Left kidney (tissue), 2 donors: ENCODE results near the gene ZNF280C. TPM values are rescaled to one million over a fixed set of nuclear protein-coding genes. Genes with fewer than 3 reads are reported as not detected.

Source experiments
- DNase-seq: peaks from one replicate; pipeline ENCODE4 v3.0.0-alpha.2; 2013
- polyA plus RNA-seq: library from polyadenylated mRNA; unstranded; fragments of 120-200 nt; gene quantifications from one replicate; pipeline ENCODE4 v1.2.1, GENCODE V29; 2013; ENCODE audit not compliant: insufficient read length

The ZNF280C gene
- polyA plus RNA-seq, 1 donor: 10.2 TPM

GRCh38 chrX:130176942-130177341, 91.8 kb downstream of the ZNF280C start:
- no peak for DNase-seq

GRCh38 chrX:130176354-130176776, 92.3 kb downstream of the ZNF280C start:
- no peak for DNase-seq

- DNase-seq: no peak
Measured at GRCh38 chrX:130174937-130175336, 93.8 kb downstream of the ZNF280C start.

- DNase-seq: no peak
Measured at GRCh38 chrX:130174045-130174704, 94.5 kb downstream of the ZNF280C start.

GRCh38 chrX:130173190-130173895, 95.4 kb downstream of the ZNF280C start:
- DNase-seq: no peak

- DNase-seq: no peak
Measured at GRCh38 chrX:130172127-130172845, 96.4 kb downstream of the ZNF280C start.

GRCh38 chrX:130171446-130172126, 97.1 kb downstream of the ZNF280C start, which contains the start of gene RAB33A:
Gene RAB33A (plus strand): TSS chrX:130171962. CDS start chrX:130172063, 101 bp downstream.
- DNase-seq: no peak

GRCh38 chrX:130170752-130171445, 97.8 kb downstream of the ZNF280C start:
- DNase-seq: no peak

- no peak for DNase-seq
Measured at GRCh38 chrX:130167040-130167439, 101.7 kb downstream of the ZNF280C start.

- no peak for DNase-seq
Measured at GRCh38 chrX:130166503-130166777, 102.3 kb downstream of the ZNF280C start.

- DNase-seq: peak; percentile 87
Measured at GRCh38 chrX:130165703-130166502, 102.8 kb downstream of the ZNF280C start, which contains the start of gene AIFM1. Gene AIFM1 (minus strand): TSS chrX:130165841. CDS start chrX:130165656, 185 bp downstream.

- DNase-seq: no peak
Measured at GRCh38 chrX:130165181-130165702, 103.5 kb downstream of the ZNF280C start.

- DNase-seq: no peak
Measured at GRCh38 chrX:130163398-130163797, 105.3 kb downstream of the ZNF280C start.

GRCh38 chrX:130162094-130162735, 106.5 kb downstream of the ZNF280C start:
- DNase-seq: no peak

GRCh38 chrX:130159776-130160175, 108.9 kb downstream of the ZNF280C start:
- no peak for DNase-seq

GRCh38 chrX:130158311-130158710, 110.4 kb downstream of the ZNF280C start:
- no peak for DNase-seq

- no peak for DNase-seq
Measured at GRCh38 chrX:130155564-130155963, 113.1 kb downstream of the ZNF280C start.
